Fibroblast of pulmonary artery (primary cell): ENCODE results near the gene MS4A4E.
"Not testable (repeated sequence)": the region's sequence is repeated elsewhere in the genome, so short reads cannot be mapped to it uniquely, and the experiment has no call there.

Experiments
- DNase-seq: peaks from one replicate; pipeline ENCODE4 v3.0.0-alpha.2; 2010; ENCODE audit warnings: low read depth
- H3K4me3 ChIP-seq: replicated peaks from 2 replicates; pipeline ENCODE4 v1.5.1; 2011; ENCODE audit warnings: low read depth, mild to moderate bottlenecking, control low read depth, low read length, moderate library complexity
- CTCF ChIP-seq: IDR thresholded peaks from 2 replicates; pipeline ENCODE4 v1.5.1; 2011; ENCODE audit warnings: mild to moderate bottlenecking, control low read depth, low read length, inconsistent platforms; ENCODE audit errors: missing control alignments

Gene MS4A4E

GRCh38 chr11:60193687-60194433 lies 49.1 kb downstream of the MS4A4E start:
- peak; percentile 68 for DNase-seq
- TF ChIP-seq CTCF: peak; percentile 94
- H3K4me3 ChIP-seq: no peak overlapping the region

GRCh38 chr11:60192564-60192963 lies 50.4 kb downstream of the MS4A4E start:
- DNase-seq, H3K4me3 ChIP-seq: not testable (repeated sequence)

- DNase-seq, H3K4me3 ChIP-seq: not testable (repeated sequence)
Observed at GRCh38 chr11:60188481-60188880, 54.5 kb downstream of the MS4A4E start.

- not testable (repeated sequence) for DNase-seq, H3K4me3 ChIP-seq
Observed at GRCh38 chr11:60186128-60186527, 56.8 kb downstream of the MS4A4E start.

GRCh38 chr11:60185512-60185827 lies 57.5 kb downstream of the MS4A4E start:
- not testable (repeated sequence) for H3K4me3 ChIP-seq, DNase-seq

- TF ChIP-seq CTCF: no peak
- DNase-seq: no peak
- H3K4me3 ChIP-seq: no peak overlapping the region
Observed at GRCh38 chr11:60184824-60185511, 58.0 kb downstream of the MS4A4E start.

- H3K4me3 ChIP-seq: no peak overlapping the region
- DNase-seq: no peak
- TF ChIP-seq CTCF: no peak
Observed at GRCh38 chr11:60183591-60184205, 59.2 kb downstream of the MS4A4E start.

- H3K4me3 ChIP-seq: no peak within 1 kb of the TSS
- DNase-seq: no peak
- TF ChIP-seq CTCF: no peak
Observed at GRCh38 chr11:60182541-60183330, 60.2 kb downstream of the MS4A4E start, which contains the start of gene MS4A6A. Gene MS4A6A (minus strand): TSS chr11:60183083. CDS start chr11:60181727, 1,356 bp downstream.
